ENCODE measurements around the gene FOXJ3.
A peak's percentile ranks its signal among the peaks of the same experiment; 100 is the strongest.

DNA sequence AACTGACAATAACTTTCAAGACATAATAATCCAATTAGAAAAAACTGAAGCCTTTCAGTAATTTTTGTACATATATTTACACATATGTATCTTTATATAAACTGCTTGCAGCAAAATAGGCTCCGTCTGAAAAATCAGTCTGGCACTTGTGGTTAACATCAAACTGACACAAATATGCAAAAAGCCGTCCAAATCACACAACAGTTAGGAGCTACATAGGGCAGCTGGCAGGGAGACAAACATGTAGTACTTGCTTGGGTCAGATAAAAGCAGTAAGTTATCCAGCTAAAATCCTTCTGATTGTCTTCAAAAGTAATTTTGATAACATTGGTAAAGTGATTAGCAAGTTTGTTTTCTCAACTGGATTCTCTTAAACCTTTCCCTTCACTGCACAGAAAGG is 155.8 kb downstream of the FOXJ3 start:
- TF ChIP-seq, protein P1, sequence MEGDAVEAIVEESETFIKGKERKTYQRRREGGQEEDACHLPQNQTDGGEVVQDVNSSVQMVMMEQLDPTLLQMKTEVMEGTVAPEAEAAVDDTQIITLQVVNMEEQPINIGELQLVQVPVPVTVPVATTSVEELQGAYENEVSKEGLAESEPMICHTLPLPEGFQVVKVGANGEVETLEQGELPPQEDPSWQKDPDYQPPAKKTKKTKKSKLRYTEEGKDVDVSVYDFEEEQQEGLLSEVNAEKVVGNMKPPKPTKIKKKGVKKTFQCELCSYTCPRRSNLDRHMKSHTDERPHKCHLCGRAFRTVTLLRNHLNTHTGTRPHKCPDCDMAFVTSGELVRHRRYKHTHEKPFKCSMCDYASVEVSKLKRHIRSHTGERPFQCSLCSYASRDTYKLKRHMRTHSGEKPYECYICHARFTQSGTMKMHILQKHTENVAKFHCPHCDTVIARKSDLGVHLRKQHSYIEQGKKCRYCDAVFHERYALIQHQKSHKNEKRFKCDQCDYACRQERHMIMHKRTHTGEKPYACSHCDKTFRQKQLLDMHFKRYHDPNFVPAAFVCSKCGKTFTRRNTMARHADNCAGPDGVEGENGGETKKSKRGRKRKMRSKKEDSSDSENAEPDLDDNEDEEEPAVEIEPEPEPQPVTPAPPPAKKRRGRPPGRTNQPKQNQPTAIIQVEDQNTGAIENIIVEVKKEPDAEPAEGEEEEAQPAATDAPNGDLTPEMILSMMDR (IDR thresholded peaks at IDR 0.05): no peak
- TF ChIP-seq POLR2A (IDR thresholded peaks at IDR 0.05): no peak
- peak in 3 of 4 donors; percentile 15 to 45 (median 29) for TF ChIP-seq POLR2AphosphoS5 (IDR thresholded peaks at IDR 0.05)
- no peak for TF ChIP-seq EP300 (IDR thresholded peaks at IDR 0.05)

Measured in sigmoid colon (tissue), 4 donors.